Upper lobe of left lung (tissue), 4 donors: ENCODE data around the gene PRKCZ.

ENCODE experiments used
- POLR2A ChIP-seq, 4 donors: fragments of 450-650 bp; IDR thresholded peaks; one replicate each; pipeline ENCODE4 v1.5.1; 2016 to 2017; ENCODE audit warnings: antibody characterized with exemption in 4 of 4, mild to moderate bottlenecking in 2 of 4
- TF ChIP-seq, protein P1 (sequence below), 6 experiments: fragments of 450-650 bp in 4 of 6; fragments of 200-600 bp in 2 of 6; sonication (generic) in 2 of 6; IDR thresholded peaks; one replicate each; pipeline ENCODE4 v1.5.1; 2016 to 2019; ENCODE audit warnings: antibody characterized with exemption in 6 of 6

GRCh38 chr1:2195785-2196184 lies 145.6 kb downstream of the PRKCZ start:
- no peak for TF ChIP-seq POLR2A (IDR thresholded peaks at IDR 0.05)
- TF ChIP-seq, protein P1, sequence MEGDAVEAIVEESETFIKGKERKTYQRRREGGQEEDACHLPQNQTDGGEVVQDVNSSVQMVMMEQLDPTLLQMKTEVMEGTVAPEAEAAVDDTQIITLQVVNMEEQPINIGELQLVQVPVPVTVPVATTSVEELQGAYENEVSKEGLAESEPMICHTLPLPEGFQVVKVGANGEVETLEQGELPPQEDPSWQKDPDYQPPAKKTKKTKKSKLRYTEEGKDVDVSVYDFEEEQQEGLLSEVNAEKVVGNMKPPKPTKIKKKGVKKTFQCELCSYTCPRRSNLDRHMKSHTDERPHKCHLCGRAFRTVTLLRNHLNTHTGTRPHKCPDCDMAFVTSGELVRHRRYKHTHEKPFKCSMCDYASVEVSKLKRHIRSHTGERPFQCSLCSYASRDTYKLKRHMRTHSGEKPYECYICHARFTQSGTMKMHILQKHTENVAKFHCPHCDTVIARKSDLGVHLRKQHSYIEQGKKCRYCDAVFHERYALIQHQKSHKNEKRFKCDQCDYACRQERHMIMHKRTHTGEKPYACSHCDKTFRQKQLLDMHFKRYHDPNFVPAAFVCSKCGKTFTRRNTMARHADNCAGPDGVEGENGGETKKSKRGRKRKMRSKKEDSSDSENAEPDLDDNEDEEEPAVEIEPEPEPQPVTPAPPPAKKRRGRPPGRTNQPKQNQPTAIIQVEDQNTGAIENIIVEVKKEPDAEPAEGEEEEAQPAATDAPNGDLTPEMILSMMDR (IDR thresholded peaks at IDR 0.05): no peak
